ENCODE data around the gene LPCAT1.
"Not testable (repeated sequence)": the region's sequence is repeated elsewhere in the genome, so short reads cannot be mapped to it uniquely, and the experiment has no call there.

The LPCAT1 gene

GRCh38 chr5:1521671-1522600 lies 1.8 kb downstream of the LPCAT1 start:
- DNase-seq: no peak

GRCh38 chr5:1520791-1521453 lies 2.8 kb downstream of the LPCAT1 start:
- no peak for DNase-seq

- no peak for DNase-seq
These were observed 4.0 kb downstream of the LPCAT1 start for GRCh38 chr5:1519631-1520210.

GRCh38 chr5:1517838-1518237 lies 5.9 kb downstream of the LPCAT1 start:
- no peak for DNase-seq

- DNase-seq: no peak
These were observed 6.9 kb downstream of the LPCAT1 start for GRCh38 chr5:1516615-1517601.

DNA sequence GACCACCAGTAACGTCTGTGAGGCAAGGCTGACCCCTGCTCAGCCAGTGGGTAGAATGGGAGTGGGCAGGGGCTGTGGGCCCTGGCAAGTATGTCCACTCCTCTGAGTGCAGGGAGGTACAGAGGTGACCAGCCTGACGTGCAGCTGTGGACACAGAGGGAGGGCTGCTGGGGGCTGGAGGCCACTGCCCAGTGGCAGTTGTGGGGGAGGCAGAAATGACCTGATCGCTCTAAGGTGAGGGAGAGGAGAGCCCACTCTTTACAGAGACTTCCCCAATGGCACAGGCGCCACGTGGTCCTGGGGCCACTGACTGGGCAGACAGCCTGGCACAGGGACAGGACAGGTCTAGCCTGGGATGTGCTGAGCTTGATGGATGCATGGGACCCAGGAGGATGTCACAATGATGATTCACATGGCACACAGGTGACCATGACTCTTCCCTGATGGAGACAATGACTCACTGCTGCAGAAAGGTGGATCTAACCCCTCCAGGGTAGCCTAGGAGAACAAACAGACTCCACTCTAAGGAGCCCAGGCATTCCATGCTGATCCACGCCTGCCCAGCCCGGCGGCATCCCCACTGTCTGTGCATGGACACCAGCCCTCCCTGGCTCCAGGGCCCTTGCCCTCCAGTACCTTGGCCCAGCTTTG lies 7.7 kb downstream of the LPCAT1 start:
- no peak for DNase-seq

DNA sequence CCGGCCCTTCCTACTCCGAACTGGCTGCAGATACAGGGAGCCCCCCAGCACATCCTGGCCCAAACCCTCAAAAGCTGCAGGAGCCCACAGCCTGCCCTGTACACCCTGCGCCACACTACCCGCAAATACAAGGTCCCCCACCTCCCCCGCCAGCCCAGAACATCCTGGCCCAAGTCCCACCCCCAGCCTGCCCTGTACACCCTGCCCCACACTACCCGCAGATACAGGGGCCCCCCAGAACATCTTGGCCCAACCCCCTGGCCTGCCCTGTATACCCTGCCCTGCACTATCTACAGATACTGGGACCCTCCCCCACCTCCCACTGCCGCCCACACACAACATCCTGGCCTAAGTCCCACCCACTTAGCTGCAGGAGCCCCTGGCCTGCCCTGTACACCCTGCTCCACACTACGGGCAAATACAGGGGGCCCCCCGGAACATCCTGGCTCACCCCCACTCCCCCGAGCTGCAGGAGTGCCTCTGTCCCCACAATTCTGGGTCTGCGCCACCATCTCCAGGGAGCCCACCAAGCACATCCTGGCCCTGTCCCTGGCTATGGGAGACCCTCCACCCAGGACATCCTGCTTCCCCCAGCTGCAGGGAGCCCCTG lies 8.3 kb downstream of the LPCAT1 start:
- DNase-seq: no peak

DNA sequence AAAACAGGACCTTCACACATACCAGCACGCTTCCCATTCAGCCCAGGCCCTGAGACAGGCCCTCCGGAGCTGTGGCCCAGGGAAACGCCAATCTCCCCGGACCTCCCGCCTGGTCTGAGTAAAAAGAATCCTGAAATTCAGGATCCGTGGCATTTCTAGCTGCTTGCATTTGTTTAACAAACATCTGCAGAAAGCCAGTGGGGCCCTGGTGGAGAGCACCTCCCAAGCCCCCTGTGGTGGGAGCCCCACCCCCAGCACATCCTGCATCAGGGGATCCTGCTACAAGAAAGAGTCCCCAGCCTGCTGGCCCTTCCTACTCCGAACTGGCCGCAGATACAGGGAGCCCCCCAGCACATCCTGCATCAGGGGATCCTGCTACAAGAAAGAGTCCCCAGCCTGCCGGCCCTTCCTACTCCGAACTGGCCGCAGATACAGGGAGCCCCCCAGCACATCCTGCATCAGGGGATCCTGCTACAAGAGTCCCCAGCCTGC lies 8.9 kb downstream of the LPCAT1 start:
- DNase-seq: not testable (repeated sequence)

GRCh38 chr5:1514027-1514818 lies 9.5 kb downstream of the LPCAT1 start:
- no peak for DNase-seq

GRCh38 chr5:1513326-1514026 lies 10.3 kb downstream of the LPCAT1 start:
- no peak for DNase-seq

- no peak for DNase-seq
These were observed 11.0 kb downstream of the LPCAT1 start for GRCh38 chr5:1512541-1513291.

- no peak for DNase-seq
These were observed 11.9 kb downstream of the LPCAT1 start for GRCh38 chr5:1511651-1512540.

DNA sequence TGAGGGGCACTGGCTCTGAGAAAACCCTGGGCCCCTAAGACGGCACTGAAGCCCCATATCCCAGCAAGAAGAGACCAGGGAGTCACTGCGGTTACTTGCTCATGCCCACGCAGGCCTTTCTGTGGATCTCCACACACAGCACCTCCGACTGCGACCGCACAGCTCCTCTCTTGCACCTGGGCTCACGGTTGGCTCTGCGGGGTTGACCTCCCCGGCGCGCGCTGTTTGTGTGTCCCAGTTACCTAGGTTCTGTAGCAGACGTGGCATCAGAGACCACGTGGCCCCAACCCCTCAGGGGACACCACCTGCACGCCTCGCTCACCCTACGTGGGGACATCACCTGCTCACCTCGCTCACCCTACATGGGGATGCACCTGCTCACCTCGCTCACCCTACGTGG lies 12.7 kb downstream of the LPCAT1 start:
- no peak for DNase-seq

GRCh38 chr5:1510631-1511030 lies 13.1 kb downstream of the LPCAT1 start:
- no peak for DNase-seq

- DNase-seq: no peak
These were observed 13.6 kb downstream of the LPCAT1 start for GRCh38 chr5:1510151-1510561.

GRCh38 chr5:1509346-1510085 lies 14.2 kb downstream of the LPCAT1 start:
- DNase-seq: no peak

DNA sequence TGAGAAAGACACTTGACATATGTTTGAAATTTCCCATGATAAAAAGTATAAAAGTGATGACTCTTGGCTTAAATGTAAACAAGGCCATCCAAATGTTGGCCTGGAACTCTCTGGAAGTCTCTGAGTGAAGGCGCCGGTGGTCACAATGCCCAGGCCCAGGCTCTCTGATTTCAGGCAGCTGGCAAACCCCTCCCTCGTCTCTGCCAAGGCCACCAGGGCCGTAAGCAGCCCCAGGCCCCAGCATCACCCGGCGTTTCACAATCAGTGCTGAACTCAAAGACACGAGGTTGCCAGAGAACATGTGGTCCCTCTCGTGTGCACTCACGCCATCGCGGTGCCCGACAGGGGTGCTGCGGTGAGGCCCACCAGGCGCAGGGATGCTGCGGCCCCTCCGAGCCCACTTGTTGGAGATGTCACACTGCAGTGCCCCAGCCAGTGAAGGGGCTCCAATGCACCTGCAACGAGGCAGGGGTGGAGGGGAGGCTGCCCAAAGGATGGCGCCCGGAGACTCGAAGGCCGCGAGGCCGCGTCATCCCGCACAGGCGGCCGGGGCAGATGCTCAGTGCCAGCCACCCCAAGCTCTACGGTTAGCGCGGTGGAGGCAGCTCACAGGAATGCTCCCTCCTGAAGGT lies 15.0 kb downstream of the LPCAT1 start:
- no peak for DNase-seq

All from NCI-H1105 (cell line).